Gastrocnemius medialis (tissue), 4 donors: Measurements from ENCODE around the gene CCT7. TPM values are rescaled to one million over a fixed set of nuclear protein-coding genes. Genes with fewer than 3 reads are reported as not detected.
A peak's percentile ranks its signal among the peaks of the same experiment; 100 is the strongest.

Experiments
- ATAC-seq, 2 donors: fragments of 150-250 bp; one replicate each; pipeline ENCODE4 v1.9.1; 2016
- DNase-seq, 2 donors: peaks; one replicate each; pipeline ENCODE4 v3.0.0-alpha.2; 2019
- H3K27ac ChIP-seq, 4 donors: fragments of 200-600 bp; sonication (generic); 1 replicate in 1 of 4; 2 replicates in 3 of 4; pipeline ENCODE4 v1.5.1; 2016 to 2018; ENCODE audit warnings: mild to moderate bottlenecking in 2 of 4, moderate library complexity in 1 of 4
- H3K27me3 ChIP-seq, 3 donors: fragments of 200-600 bp; sonication (generic) in 2 of 3; 1 replicate in 1 of 3; 2 replicates in 2 of 3; pipeline versions ENCODE4 v1.5.1 to v1.6.0; 2016 to 2019; ENCODE audit warnings: mild to moderate bottlenecking in 1 of 3, moderate library complexity in 1 of 3
- H3K36me3 ChIP-seq, 2 donors: fragments of 200-600 bp; sonication (generic) in 1 of 2; one replicate each; pipeline ENCODE4 v1.5.1; 2017 to 2018
- H3K4me1 ChIP-seq, 2 donors: fragments of 200-600 bp; sonication (generic) in 1 of 2; one replicate each; pipeline ENCODE4 v1.5.1; 2016 to 2017; ENCODE audit warnings: mild to moderate bottlenecking in 2 of 2
- H3K4me3 ChIP-seq, 4 donors: fragments of 200-600 bp; sonication (generic) in 3 of 4; 1 replicate in 1 of 4; 2 replicates in 3 of 4; pipeline ENCODE4 v1.5.1; 2016 to 2019; ENCODE audit warnings: mild to moderate bottlenecking in 2 of 4
- H3K9me3 ChIP-seq, 3 donors: fragments of 200-600 bp; sonication (generic) in 2 of 3; 1 replicate in 1 of 3; 2 replicates in 2 of 3; pipeline ENCODE4 v1.5.1; 2016 to 2019
- CTCF ChIP-seq, 5 experiments: fragments of 450-650 bp in 3 of 5; fragments of 200-600 bp in 2 of 5; sonication (generic) in 2 of 5; IDR thresholded peaks in 4 of 5; conservative IDR thresholded peaks in 1 of 5; 1 replicate in 4 of 5; 2 replicates in 1 of 5; pipeline ENCODE4 v1.5.1; 2016 to 2019; ENCODE audit warnings: antibody characterized with exemption in 5 of 5, mild to moderate bottlenecking in 3 of 5, moderate library complexity in 3 of 5
- POLR2A ChIP-seq, 2 donors: fragments of 450-650 bp; IDR thresholded peaks; one replicate each; pipeline ENCODE4 v1.6.1; 2017; ENCODE audit warnings: antibody characterized with exemption in 2 of 2, mild to moderate bottlenecking in 2 of 2, moderate library complexity in 2 of 2
- in situ Hi-C, 4 donors: fragments of 200-750 bp; cut with MboI; loops; one replicate each; pipeline versions ENCODE4 v1.15.0 to v1.8.0; 2017; ENCODE audit warnings: low sequenced_read_pairs in 4 of 4
- intact Hi-C: fragments of 100-400 bp; cut with DNase I; formaldehyde crosslinking; loops from one replicate; pipeline ENCODE4 v1.15.1; 2023; ENCODE audit warnings: low total_unique reads
- total RNA-seq, 4 donors: library from RNA; depleted of rRNA; stranded (reverse); fragments of >200 nt; gene quantifications; one replicate each; pipeline versions ENCODE4 v1.1.0 to v1.2.3, GENCODE V29; 2016

CCT7 gene
- total RNA-seq, 4 donors from 2014 or later: 215 to 334 (median 284) TPM

- TF ChIP-seq POLR2A (IDR thresholded peaks at IDR 0.05): no peak
- Histone ChIP-seq H3K4me3 (peak overlapping the region; percentile 67 to 100 (median 95)), H3K36me3 (peaks cover 0 to 9% of the 10 kb centered on the region in 2 donors), H3K27me3 (no peaks in the 10 kb centered on the region), H3K4me1 (peaks cover 21 to 53% of the 10 kb centered on the region in 2 donors), H3K27ac (peak overlapping the region in 3 of 4 donors; percentile 90 to 100 (median 96)), H3K9me3 (no peaks in the 10 kb centered on the region)
- in situ Hi-C loops (loop anchor here in 3 of 4 donors (25.0 kb wide), 3 partner anchors 152 to 1302 kb away; partner anchors contain the start of genes TPRKB (in 3 of the 3), ALMS1 (in 1 of the 3), AUP1 (in 1 of the 3) and DQX1 (in 1 of the 3)), intact Hi-C loops (loop anchor here (2.0 to 10.0 kb wide), 2 partner anchors 149 to 1219 kb away; partner anchors contain the start of genes ALMS1, INO80B and WBP1)
- DNase-seq (no peak), ATAC-seq (no peak)
Observed at GRCh38 chr2:73235315-73236028, 1.4 kb downstream of the CCT7 start.

GRCh38 chr2:73237168-73237567, 3.1 kb downstream of the CCT7 start:
- peaks cover 21 to 53% of the 10 kb centered on the region in 2 donors for H3K4me1 ChIP-seq
- intact Hi-C loops (loop anchor here (10.0 kb wide), 1 partner anchor 1218 kb away; the partner anchor contains the start of genes INO80B and WBP1), in situ Hi-C loops (loop anchor here in 3 of 4 donors (25.0 kb wide), 3 partner anchors 150 to 1300 kb away; partner anchors contain the start of genes TPRKB (in 3 of the 3), ALMS1 (in 1 of the 3), AUP1 (in 1 of the 3) and DQX1 (in 1 of the 3))
- ATAC-seq (no peak), DNase-seq (no peak)
- TF ChIP-seq CTCF (IDR thresholded peaks at IDR 0.05 in 4 of 5, conservative IDR thresholded peaks at IDR 0.05 in 1 of 5) (no peak), POLR2A (IDR thresholded peaks at IDR 0.05) (no peak)
- no peaks in the 10 kb centered on the region for H3K27me3 ChIP-seq
- peak overlapping the region in 1 of 4 donors; percentile 56 for H3K27ac ChIP-seq
- no peak overlapping the region for H3K4me3 ChIP-seq
- H3K36me3 ChIP-seq: peaks cover 0 to 25% of the 10 kb centered on the region in 2 donors
- H3K9me3 ChIP-seq: no peaks in the 10 kb centered on the region

GRCh38 chr2:73238149-73238548, 4.0 kb downstream of the CCT7 start:
- H3K9me3 ChIP-seq: no peaks in the 10 kb centered on the region
- peak overlapping the region in 2 of 4 donors; percentile 0 to 56 for H3K27ac ChIP-seq
- intact Hi-C loops (loop anchor here (10.0 kb wide), 1 partner anchor 1217 kb away; the partner anchor contains the start of genes INO80B and WBP1), in situ Hi-C loops (loop anchor here in 3 of 4 donors (25.0 kb wide), 3 partner anchors 149 to 1299 kb away; partner anchors contain the start of genes TPRKB (in 3 of the 3), ALMS1 (in 1 of the 3), AUP1 (in 1 of the 3) and DQX1 (in 1 of the 3))
- H3K36me3 ChIP-seq: peaks cover 0 to 34% of the 10 kb centered on the region in 2 donors
- no peak overlapping the region for H3K4me3 ChIP-seq
- TF ChIP-seq CTCF (IDR thresholded peaks at IDR 0.05 in 4 of 5, conservative IDR thresholded peaks at IDR 0.05 in 1 of 5) (no peak), POLR2A (IDR thresholded peaks at IDR 0.05) (no peak)
- DNase-seq: no peak
- H3K27me3 ChIP-seq: no peaks in the 10 kb centered on the region
- H3K4me1 ChIP-seq: peaks cover 21 to 48% of the 10 kb centered on the region in 2 donors
- ATAC-seq: no peak

GRCh38 chr2:73238976-73239375, 4.9 kb downstream of the CCT7 start:
- H3K27ac ChIP-seq: peak overlapping the region in 1 of 4 donors; percentile 56
- no peaks in the 10 kb centered on the region for H3K9me3 ChIP-seq
- no peak for TF ChIP-seq CTCF (IDR thresholded peaks at IDR 0.05 in 4 of 5, conservative IDR thresholded peaks at IDR 0.05 in 1 of 5)
- TF ChIP-seq POLR2A (IDR thresholded peaks at IDR 0.05): no peak
- in situ Hi-C loops: loop anchor here in 3 of 4 donors (25.0 kb wide), 3 partner anchors 148 to 1298 kb away; partner anchors contain the start of genes TPRKB (in 3 of the 3), ALMS1 (in 1 of the 3), AUP1 (in 1 of the 3) and DQX1 (in 1 of the 3)
- no peaks in the 10 kb centered on the region for H3K27me3 ChIP-seq
- H3K4me1 ChIP-seq: peaks cover 21 to 48% of the 10 kb centered on the region in 2 donors
- DNase-seq: no peak
- intact Hi-C loops: loop anchor here (10.0 kb wide), 1 partner anchor 1216 kb away; the partner anchor contains the start of genes INO80B and WBP1
- H3K4me3 ChIP-seq: no peak overlapping the region
- no peak for ATAC-seq
- peaks cover 0 to 43% of the 10 kb centered on the region in 2 donors for H3K36me3 ChIP-seq
